SK-N-SH treated with all-trans-retinoic acid at 6 μM for 48 hours (cell line): Measurements from ENCODE around the gene RPS29.
"Not testable (repeated sequence)": the region's sequence is repeated elsewhere in the genome, so short reads cannot be mapped to it uniquely, and the experiment has no call there.

ENCODE experiments used
- ARNTL ChIP-seq: fragments of 450-650 bp; formaldehyde crosslinking; IDR thresholded peaks from 2 replicates; pipeline ENCODE4 v1.5.0; 2020; ENCODE audit warnings: low read depth, mild to moderate bottlenecking, moderate library complexity, borderline replicate concordance
- BACH2 ChIP-seq: fragments of 250-450 bp; sonication (Bioruptor Pico); IDR thresholded peaks from 2 replicates; pipeline ENCODE4 v1.9.0; 2021; ENCODE audit warnings: mild to moderate bottlenecking, borderline replicate concordance
- CREB5 ChIP-seq: fragments of 250-450 bp; sonication (Bioruptor Pico); IDR thresholded peaks from 2 replicates; pipeline ENCODE4 v1.5.1; 2020; ENCODE audit warnings: low read depth, mild to moderate bottlenecking, moderate library complexity
- CSDC2 ChIP-seq: fragments of 250-450 bp; sonication (Bioruptor Pico); IDR thresholded peaks from 2 replicates; pipeline ENCODE4 v1.5.0; 2020; ENCODE audit warnings: mild to moderate bottlenecking, moderate library complexity
- OSR1 ChIP-seq: fragments of 250-450 bp; sonication (Bioruptor Pico); IDR thresholded peaks from 2 replicates; pipeline ENCODE4 v1.8.0; 2022; ENCODE audit warnings: moderate library complexity, mild to moderate bottlenecking, inconsistent platforms
- TCF4 ChIP-seq: fragments of 250-450 bp; sonication (Bioruptor Pico); IDR thresholded peaks from 2 replicates; pipeline ENCODE4 v1.8.0; 2021; ENCODE audit warnings: mild to moderate bottlenecking, moderate library complexity, borderline replicate concordance
- ZFP3 ChIP-seq: fragments of 250-450 bp; sonication (Bioruptor Pico); IDR thresholded peaks from 2 replicates; pipeline ENCODE4 v1.5.0; 2020; ENCODE audit warnings: mild to moderate bottlenecking, moderate library complexity
- ZFP30 ChIP-seq: fragments of 450-650 bp; formaldehyde crosslinking; IDR thresholded peaks from 2 replicates; pipeline ENCODE4 v1.5.0; 2022; ENCODE audit warnings: mild to moderate bottlenecking, moderate library complexity
- ZNF565 ChIP-seq: fragments of 450-650 bp; formaldehyde crosslinking; conservative IDR thresholded peaks from 2 replicates; pipeline ENCODE4 v1.5.0; 2020; ENCODE audit warnings: low read depth, mild to moderate bottlenecking, moderate library complexity
- ZNF70 ChIP-seq: fragments of 450-650 bp; formaldehyde crosslinking; IDR thresholded peaks from 2 replicates; pipeline ENCODE4 v1.5.0; 2020; ENCODE audit warnings: mild to moderate bottlenecking, moderate library complexity
- TF ChIP-seq, protein P1 (sequence below): fragments of 250-450 bp; sonication (Bioruptor Pico); IDR thresholded peaks from 2 replicates; pipeline ENCODE4 v1.8.0; 2021; ENCODE audit warnings: low read depth, mild to moderate bottlenecking, moderate library complexity, borderline replicate concordance

GRCh38 chr14:49619273-49619672, 33.1 kb upstream of the RPS29 start:
- TF ChIP-seq ZFP30 (CRISPR knock-in tag); CREB5 (CRISPR knock-in tag); ZFP3 (CRISPR knock-in tag); TCF4 (CRISPR knock-in tag); ZNF70 (CRISPR knock-in tag); ARNTL; BACH2 (CRISPR knock-in tag); CSDC2 (CRISPR knock-in tag); OSR1; ZNF565 (CRISPR knock-in tag): not testable (repeated sequence)
- TF ChIP-seq, protein P1, sequence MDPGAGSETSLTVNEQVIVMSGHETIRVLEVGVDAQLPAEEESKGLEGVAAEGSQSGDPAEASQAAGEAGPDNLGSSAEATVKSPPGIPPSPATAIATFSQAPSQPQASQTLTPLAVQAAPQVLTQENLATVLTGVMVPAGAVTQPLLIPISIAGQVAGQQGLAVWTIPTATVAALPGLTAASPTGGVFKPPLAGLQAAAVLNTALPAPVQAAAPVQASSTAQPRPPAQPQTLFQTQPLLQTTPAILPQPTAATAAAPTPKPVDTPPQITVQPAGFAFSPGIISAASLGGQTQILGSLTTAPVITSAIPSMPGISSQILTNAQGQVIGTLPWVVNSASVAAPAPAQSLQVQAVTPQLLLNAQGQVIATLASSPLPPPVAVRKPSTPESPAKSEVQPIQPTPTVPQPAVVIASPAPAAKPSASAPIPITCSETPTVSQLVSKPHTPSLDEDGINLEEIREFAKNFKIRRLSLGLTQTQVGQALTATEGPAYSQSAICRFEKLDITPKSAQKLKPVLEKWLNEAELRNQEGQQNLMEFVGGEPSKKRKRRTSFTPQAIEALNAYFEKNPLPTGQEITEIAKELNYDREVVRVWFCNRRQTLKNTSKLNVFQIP, result not testable (repeated sequence)
